Measurements from ENCODE around the gene CHP2.
"Not testable (repeated sequence)": the region's sequence is repeated elsewhere in the genome, so short reads cannot be mapped to it uniquely, and the experiment has no call there.

DNA sequence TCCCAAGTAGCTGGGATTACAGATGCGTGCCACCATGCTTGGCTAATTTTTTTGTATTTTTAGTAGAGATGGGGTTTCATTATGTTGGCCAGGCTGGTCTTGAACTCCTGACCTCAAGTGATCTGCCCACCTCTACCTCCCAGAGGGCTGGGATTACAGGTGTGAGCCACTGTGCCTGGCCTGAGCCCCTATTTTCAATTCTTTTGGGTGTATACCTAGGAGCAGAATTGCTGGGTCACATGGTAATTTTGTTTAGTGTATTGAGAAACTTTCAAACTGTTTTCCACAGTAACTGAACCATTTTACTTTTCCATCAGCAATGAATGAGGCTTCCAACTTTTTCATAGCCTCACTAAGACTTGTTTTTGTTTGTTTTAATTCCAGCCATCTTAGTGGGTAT is 3.8 kb upstream of the CHP2 start:
- not testable (repeated sequence) for TF ChIP-seq EZH2 (optimal IDR thresholded peaks at IDR 0.05; ENCODE audit: low read depth, low read length); EZH2phosphoT487 (IDR thresholded peaks at IDR 0.05; ENCODE audit: low read length)
- TF ChIP-seq, protein P1, sequence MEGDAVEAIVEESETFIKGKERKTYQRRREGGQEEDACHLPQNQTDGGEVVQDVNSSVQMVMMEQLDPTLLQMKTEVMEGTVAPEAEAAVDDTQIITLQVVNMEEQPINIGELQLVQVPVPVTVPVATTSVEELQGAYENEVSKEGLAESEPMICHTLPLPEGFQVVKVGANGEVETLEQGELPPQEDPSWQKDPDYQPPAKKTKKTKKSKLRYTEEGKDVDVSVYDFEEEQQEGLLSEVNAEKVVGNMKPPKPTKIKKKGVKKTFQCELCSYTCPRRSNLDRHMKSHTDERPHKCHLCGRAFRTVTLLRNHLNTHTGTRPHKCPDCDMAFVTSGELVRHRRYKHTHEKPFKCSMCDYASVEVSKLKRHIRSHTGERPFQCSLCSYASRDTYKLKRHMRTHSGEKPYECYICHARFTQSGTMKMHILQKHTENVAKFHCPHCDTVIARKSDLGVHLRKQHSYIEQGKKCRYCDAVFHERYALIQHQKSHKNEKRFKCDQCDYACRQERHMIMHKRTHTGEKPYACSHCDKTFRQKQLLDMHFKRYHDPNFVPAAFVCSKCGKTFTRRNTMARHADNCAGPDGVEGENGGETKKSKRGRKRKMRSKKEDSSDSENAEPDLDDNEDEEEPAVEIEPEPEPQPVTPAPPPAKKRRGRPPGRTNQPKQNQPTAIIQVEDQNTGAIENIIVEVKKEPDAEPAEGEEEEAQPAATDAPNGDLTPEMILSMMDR (IDR thresholded peaks at IDR 0.05; ENCODE audit: low read length): not testable (repeated sequence)
